Lung (tissue), 10 donors: Measurements from ENCODE around the gene GSTT2. TPM values are rescaled to one million over a fixed set of nuclear protein-coding genes. Genes with fewer than 3 reads are reported as not detected.
"Not testable (repeated sequence)": the region's sequence is repeated elsewhere in the genome, so short reads cannot be mapped to it uniquely, and the experiment has no call there.

Experiments
- ATAC-seq: fragments of 200-7000 bp; cut with Tn5 transposase; one replicate; pipeline ENCODE4 v1.9.1; 2020; ENCODE audit warnings: moderate number of reproducible peaks; ENCODE audit not compliant: insufficient read depth, low FRiP score
- DNase-seq, 3 donors: peaks; one replicate each; pipeline ENCODE4 v3.0.0-alpha.2; 2013 to 2017
- H3K27ac ChIP-seq, 2 donors: one replicate each; pipeline ENCODE4 v1.5.1; 2013; ENCODE audit warnings: mild to moderate bottlenecking in 2 of 2, moderate library complexity in 2 of 2, control low read depth in 1 of 2, inconsistent platforms in 1 of 2, low read depth in 1 of 2, low read length in 1 of 2
- H3K27me3 ChIP-seq, 3 donors: one replicate each; pipeline ENCODE4 v1.5.1; 2013; ENCODE audit warnings: low read length in 2 of 3; ENCODE audit not compliant: control insufficient read depth in 3 of 3, insufficient read depth in 3 of 3
- H3K36me3 ChIP-seq, 4 donors: one replicate each; pipeline ENCODE4 v1.5.1; 2013; ENCODE audit warnings: low read length in 4 of 4, mild to moderate bottlenecking in 1 of 4, moderate library complexity in 1 of 4; ENCODE audit not compliant: control insufficient read depth in 4 of 4, insufficient read depth in 4 of 4
- H3K4me1 ChIP-seq, 5 donors: one replicate each; pipeline ENCODE4 v1.5.1; 2013; ENCODE audit warnings: low read length in 5 of 5, mild to moderate bottlenecking in 2 of 5, moderate library complexity in 1 of 5; ENCODE audit not compliant: control insufficient read depth in 5 of 5, insufficient read depth in 5 of 5
- H3K4me3 ChIP-seq: one replicate; pipeline ENCODE4 v1.5.1; 2013; ENCODE audit warnings: mild to moderate bottlenecking, control low read depth, moderate library complexity
- H3K9ac ChIP-seq, 2 donors: one replicate each; pipeline ENCODE4 v1.5.1; 2013; ENCODE audit warnings: low read length in 2 of 2, control low read depth in 1 of 2; ENCODE audit not compliant: insufficient read depth in 1 of 2
- H3K9me3 ChIP-seq, 4 donors: one replicate each; pipeline ENCODE4 v1.5.1; 2013; ENCODE audit warnings: low read length in 3 of 4, mild to moderate bottlenecking in 1 of 4, moderate library complexity in 1 of 4; ENCODE audit not compliant: control insufficient read depth in 4 of 4, insufficient read depth in 3 of 4
- WGBS, 2 donors: extraction: QIAGEN DNeasy Blood & Tissue Kit; methylation state at CpG; one replicate each; pipeline ENCODE4 v1.1.7; 2013; 5-methylcytosine and 5-hydroxymethylcytosine counted together
- polyA plus RNA-seq, 2 donors: library from polyadenylated mRNA; stranded (reverse); fragments of 200-250 nt; gene quantifications; one replicate each; pipeline ENCODE4 v1.2.1, GENCODE V29; 2013
- total RNA-seq, 2 donors: library from RNA; depleted of rRNA in 1 of 2; stranded (reverse); fragments of >200 nt in 1 of 2; gene quantifications; one replicate each; pipeline ENCODE4 v1.2.1, GENCODE V29; 2014 to 2021
- donor health status: Bipolar disorder and iron deficiency.
- donor health status: healthy.
- donor health status: DM: yes; HTN: yes; CAD: no.

The GSTT2 gene
- total and polyA plus RNA-seq, 4 donors: 0.22 to 4.9 (median 3.1) TPM; not detected in 1

GRCh38 chr22:23951383-23951782 is 28.6 kb upstream of the GSTT2 start:
- H3K4me3 ChIP-seq, H3K9ac ChIP-seq, H3K27me3 ChIP-seq, ATAC-seq, H3K4me1 ChIP-seq, DNase-seq, H3K36me3 ChIP-seq, H3K27ac ChIP-seq, H3K9me3 ChIP-seq: not testable (repeated sequence)
- WGBS, 2 donors: 85 to 97% methylated on average over 2 of the region's 2 CpGs

- H3K4me1 ChIP-seq, ATAC-seq, H3K9ac ChIP-seq, H3K36me3 ChIP-seq, H3K4me3 ChIP-seq, H3K27ac ChIP-seq, H3K27me3 ChIP-seq, DNase-seq, H3K9me3 ChIP-seq: not testable (repeated sequence)
- 70 to 83% methylated on average over 10 to 11 of the region's 11 CpGs for WGBS, 2 donors
Observed at GRCh38 chr22:23952794-23953405, 27.0 kb upstream of the GSTT2 start.

- not testable (repeated sequence) for H3K9ac ChIP-seq, H3K9me3 ChIP-seq, H3K27ac ChIP-seq, H3K4me1 ChIP-seq, H3K4me3 ChIP-seq, ATAC-seq, DNase-seq, H3K27me3 ChIP-seq, H3K36me3 ChIP-seq
- 72 to 85% methylated on average over 4 of the region's 4 CpGs for WGBS, 2 donors
Observed at GRCh38 chr22:23953485-23953884, 26.4 kb upstream of the GSTT2 start.

- H3K36me3 ChIP-seq, DNase-seq, H3K27ac ChIP-seq, H3K9me3 ChIP-seq, H3K4me1 ChIP-seq, H3K27me3 ChIP-seq, H3K4me3 ChIP-seq, H3K9ac ChIP-seq, ATAC-seq: not testable (repeated sequence)
- 69 to 88% methylated on average over 8 of the region's 8 CpGs for WGBS, 2 donors
Observed at GRCh38 chr22:23954193-23954990, 25.5 kb upstream of the GSTT2 start.

- H3K27ac ChIP-seq, DNase-seq, H3K9me3 ChIP-seq, ATAC-seq, H3K4me3 ChIP-seq, H3K27me3 ChIP-seq, H3K36me3 ChIP-seq, H3K4me1 ChIP-seq, H3K9ac ChIP-seq: not testable (repeated sequence)
- 72 to 90% methylated on average over 5 to 6 of the region's 6 CpGs for WGBS, 2 donors
Observed at GRCh38 chr22:23954991-23955305, 25.0 kb upstream of the GSTT2 start.

- H3K27me3 ChIP-seq, H3K4me3 ChIP-seq, H3K9ac ChIP-seq, H3K27ac ChIP-seq, H3K4me1 ChIP-seq, ATAC-seq, H3K9me3 ChIP-seq, DNase-seq, H3K36me3 ChIP-seq: not testable (repeated sequence)
- 78 to 87% methylated on average over 6 of the region's 8 CpGs for WGBS, 2 donors
Observed at GRCh38 chr22:23955886-23956285, 24.0 kb upstream of the GSTT2 start.
